Colonic mucosa (tissue), 4 donors: ENCODE measurements around the gene GRM1. TPM values are rescaled to one million over a fixed set of nuclear protein-coding genes. Genes with fewer than 3 reads are reported as not detected.
"Not testable (repeated sequence)": the region's sequence is repeated elsewhere in the genome, so short reads cannot be mapped to it uniquely, and the experiment has no call there.

Experiments
- DNase-seq: peaks from one replicate; pipeline ENCODE4 v3.0.0-alpha.2; 2020
- H3K27ac ChIP-seq: fragments of 200-600 bp; one replicate; pipeline ENCODE4 v1.8.0; 2021
- H3K27me3 ChIP-seq: fragments of 200-600 bp; one replicate; pipeline ENCODE4 v1.8.0; 2021
- H3K36me3 ChIP-seq: fragments of 200-600 bp; one replicate; pipeline ENCODE4 v1.8.0; 2021
- H3K4me1 ChIP-seq: fragments of 200-600 bp; one replicate; pipeline ENCODE4 v1.8.0; 2021; ENCODE audit warnings: mild to moderate bottlenecking
- H3K4me3 ChIP-seq: fragments of 200-600 bp; one replicate; pipeline ENCODE4 v1.8.0; 2021
- H3K9ac ChIP-seq, 2 donors: one replicate each; pipeline ENCODE4 v1.7.0; 2013; ENCODE audit warnings: control low read depth in 2 of 2, low read depth in 2 of 2, low read length in 2 of 2
- H3K9me3 ChIP-seq: fragments of 200-600 bp; one replicate; pipeline ENCODE4 v1.8.0; 2021
- CTCF ChIP-seq: fragments of 200-600 bp; IDR thresholded peaks from one replicate; pipeline ENCODE4 v1.8.0; 2022; ENCODE audit warnings: antibody characterized with exemption, mild to moderate bottlenecking
- intact Hi-C: fragments of 100-400 bp; cut with DNase I; formaldehyde crosslinking; loops from one replicate; pipeline ENCODE4 v1.14.1; 2022
- total RNA-seq, 2 donors: library from RNA; stranded (reverse); fragmentation: NEBNext Ultra II Directional in 1 of 2; extraction: Animal tissue kit (Norgen Biotek cat#: 25700) in 1 of 2; gene quantifications; one replicate each; pipeline ENCODE4 v1.2.1, GENCODE V29; 2021
- donor health status: healthy.
- donor health status: DM: no; HTN: no; CAD: no.
- donor health status: DM: no; HTN: no; CAD: no.

Gene GRM1
- total RNA-seq, 2 donors from 2014 or later: 0.11 TPM; not detected in 1

- intact Hi-C loops: no loop called here
- Histone ChIP-seq H3K27ac (no peak overlapping the region), H3K4me1 (no peaks in the 10 kb centered on the region), H3K27me3 (no peaks in the 10 kb centered on the region), H3K9ac (no peak overlapping the region), H3K36me3 (no peaks in the 10 kb centered on the region), H3K9me3 (no peaks in the 10 kb centered on the region), H3K4me3 (no peak overlapping the region)
- DNase-seq: no peak
- no peak for TF ChIP-seq CTCF
Measured at GRCh38 chr6:146219101-146219500, 190.2 kb downstream of the GRM1 start.

- DNase-seq: no peak
- Histone ChIP-seq H3K27me3 (no peaks in the 10 kb centered on the region), H3K4me1 (no peaks in the 10 kb centered on the region), H3K9me3 (no peaks in the 10 kb centered on the region), H3K9ac (no peak overlapping the region), H3K36me3 (no peaks in the 10 kb centered on the region), H3K4me3 (no peak overlapping the region), H3K27ac (no peak overlapping the region)
- TF ChIP-seq CTCF: no peak
- intact Hi-C loops: no loop called here
Measured at GRCh38 chr6:146224449-146224848, 195.6 kb downstream of the GRM1 start.

- Histone ChIP-seq H3K36me3 (no peaks in the 10 kb centered on the region), H3K9ac (no peak overlapping the region), H3K9me3 (no peaks in the 10 kb centered on the region), H3K27ac (no peak overlapping the region), H3K4me1 (no peaks in the 10 kb centered on the region), H3K4me3 (no peak overlapping the region), H3K27me3 (no peaks in the 10 kb centered on the region)
- DNase-seq: no peak
- intact Hi-C loops: no loop called here
- TF ChIP-seq CTCF: no peak
Measured at GRCh38 chr6:146224988-146225387, 196.1 kb downstream of the GRM1 start.

- intact Hi-C loops: no loop called here
- Histone ChIP-seq H3K4me3 (no peak overlapping the region), H3K9me3 (no peaks in the 10 kb centered on the region)
Measured at GRCh38 chr6:146240322-146240721, 211.5 kb downstream of the GRM1 start.

GRCh38 chr6:146240807-146241206 is 211.9 kb downstream of the GRM1 start:
- intact Hi-C loops: no loop called here
- Histone ChIP-seq H3K4me3 (no peak overlapping the region), H3K4me1 (no peaks in the 10 kb centered on the region), H3K36me3 (no peaks in the 10 kb centered on the region), H3K9me3 (no peaks in the 10 kb centered on the region), H3K27me3 (no peaks in the 10 kb centered on the region), H3K27ac (no peak overlapping the region), H3K9ac (no peak overlapping the region)
- no peak for TF ChIP-seq CTCF
- DNase-seq: no peak

More at GRCh38 chr6:146240322-146240721, 211.5 kb downstream of the GRM1 start:
- Histone ChIP-seq H3K36me3 (no peaks in the 10 kb centered on the region), H3K27ac (no peak overlapping the region), H3K9ac (no peak overlapping the region), H3K4me1 (no peaks in the 10 kb centered on the region), H3K27me3 (no peaks in the 10 kb centered on the region)
- no peak for TF ChIP-seq CTCF
- no peak for DNase-seq

GRCh38 chr6:146243646-146244045 is 214.8 kb downstream of the GRM1 start:
- H3K9ac ChIP-seq, DNase-seq, H3K27ac ChIP-seq, H3K27me3 ChIP-seq, H3K36me3 ChIP-seq, intact Hi-C loops, H3K4me3 ChIP-seq, H3K4me1 ChIP-seq, H3K9me3 ChIP-seq: not testable (repeated sequence)
